Kidney (tissue), 14 donors: ENCODE data around the gene BCLAF3. TPM values are rescaled to one million over a fixed set of nuclear protein-coding genes. Genes with fewer than 3 reads are reported as not detected.

Experiments used
- DNase-seq, 5 donors: peaks; one replicate each; pipeline ENCODE4 v3.0.0-alpha.2; 2013 to 2020
- FAIRE-seq: peaks from 2 replicates; lab custom pipeline; 2012; peaks lifted over from hg19 to GRCh38; lab: Jason Lieb, UNC
- H3K27ac ChIP-seq, 2 donors: one replicate each; pipeline ENCODE4 v1.7.0; 2013; ENCODE audit warnings: low read depth in 2 of 2, low read length in 2 of 2, inconsistent platforms in 1 of 2
- H3K27me3 ChIP-seq: one replicate; pipeline ENCODE4 v1.7.1; 2013; ENCODE audit warnings: low read length, inconsistent platforms; ENCODE audit not compliant: control insufficient read depth, insufficient read depth
- H3K36me3 ChIP-seq, 3 donors: one replicate each; pipeline versions ENCODE4 v1.7.0 to v1.7.1; 2013; ENCODE audit warnings: low read length in 3 of 3, control low read depth in 1 of 3, inconsistent platforms in 1 of 3; ENCODE audit not compliant: insufficient read depth in 3 of 3, control insufficient read depth in 2 of 3
- H3K4me1 ChIP-seq, 3 donors: one replicate each; pipeline versions ENCODE4 v1.7.0 to v1.7.1; 2013; ENCODE audit warnings: low read length in 3 of 3, inconsistent platforms in 1 of 3, low read depth in 1 of 3; ENCODE audit not compliant: control insufficient read depth in 2 of 3, insufficient read depth in 2 of 3
- H3K4me3 ChIP-seq, 3 donors: one replicate each; pipeline versions ENCODE4 v1.7.0 to v1.8.1; 2013; ENCODE audit warnings: low read length in 3 of 3, control low read depth in 1 of 3, inconsistent platforms in 1 of 3
- H3K9ac ChIP-seq, 3 donors: one replicate each; pipeline versions ENCODE4 v1.7.0 to v1.7.1; 2013; ENCODE audit warnings: low read length in 3 of 3, control low read depth in 1 of 3, inconsistent platforms in 1 of 3
- H3K9me3 ChIP-seq, 3 donors: one replicate each; pipeline versions ENCODE4 v1.7.0 to v1.7.1; 2013; ENCODE audit warnings: low read length in 3 of 3, control low read depth in 1 of 3, inconsistent platforms in 1 of 3; ENCODE audit not compliant: control insufficient read depth in 2 of 3, insufficient read depth in 1 of 3
- intact Hi-C: fragments of 100-400 bp; cut with DNase I; formaldehyde crosslinking; loops from one replicate; pipeline ENCODE4 v1.11.1; 2022
- polyA plus RNA-seq: library from polyadenylated mRNA; stranded (reverse); fragments of 350-450 nt; fragmentation: Illumina TruSeq; extraction: RNeasy Lipid Tissue Mini Kit (QIAGEN cat#74804); gene quantifications from one replicate; pipeline ENCODE4 v1.2.3, GENCODE V29; 2014; ENCODE audit warnings: low read depth, low replicate concordance; ENCODE audit not compliant: insufficient read depth
- total RNA-seq: library from RNA; stranded (reverse); fragmentation: NEBNext Ultra II Directional; extraction: Animal tissue kit (Norgen Biotek cat#: 25700); gene quantifications from one replicate; pipeline ENCODE4 v1.2.1, GENCODE V29; 2021
- TF ChIP-seq, protein P1 (sequence below): IDR thresholded peaks from 3 replicates; pipeline ENCODE4 v1.5.1; 2012; ENCODE audit warnings: mild to moderate bottlenecking, moderate library complexity, borderline replicate concordance; ENCODE audit not compliant: insufficient read depth; ENCODE audit errors: extremely low read depth
- donor health status: control.
- donor health status: control.
- donor health status: control.
- donor health status: control.
- donor health status: control.
- donor health status: DM: yes; HTN: yes; CAD: no.
- donor health status: Normal renal cell carcinoma (clear cell type).

The BCLAF3 gene
- total and polyA plus RNA-seq, 2 donors from 2014 or later: 3.1 to 17.2 TPM

DNA sequence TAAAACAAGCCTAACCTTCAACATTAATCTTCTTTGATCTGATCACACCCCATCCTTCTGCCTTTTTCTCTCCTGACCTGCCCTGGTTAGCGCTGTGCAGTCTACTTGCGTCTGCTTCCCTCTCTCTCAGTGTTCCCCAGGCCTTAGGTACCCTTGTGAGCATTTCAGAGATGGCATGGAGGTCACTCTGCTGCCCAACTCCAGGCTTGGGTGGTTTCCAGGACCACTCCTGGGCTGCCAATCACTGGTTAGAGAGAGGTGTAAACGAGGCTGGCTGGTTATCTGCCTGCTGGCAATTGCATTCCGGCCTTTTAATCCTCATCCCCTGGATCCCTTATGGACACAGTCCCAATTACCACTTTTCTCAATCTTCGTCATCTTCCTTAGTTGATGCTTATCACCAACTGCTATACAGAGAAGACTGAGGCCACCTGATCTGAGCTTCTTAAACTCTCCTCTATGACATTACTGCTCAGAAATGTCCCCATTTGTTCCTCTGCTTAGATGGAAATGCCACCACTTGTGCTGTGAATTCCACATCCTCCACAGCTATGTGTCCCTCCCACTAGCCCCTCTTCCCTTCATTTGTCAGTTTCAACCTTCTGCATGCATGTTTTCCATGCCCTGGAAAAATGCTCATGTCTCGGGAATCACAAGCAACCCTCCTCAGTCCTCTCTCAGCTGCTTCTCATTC lies 29.0 kb upstream of the BCLAF3 start:
- Histone ChIP-seq H3K4me3 (no peak overlapping the region), H3K36me3 (no peaks in the 10 kb centered on the region), H3K27ac (no peak overlapping the region), H3K9ac (no peak overlapping the region), H3K27me3 (peaks cover 17% of the 10 kb centered on the region), H3K4me1 (no peaks in the 10 kb centered on the region), H3K9me3 (no peaks in the 10 kb centered on the region)
- no peak for FAIRE-seq
- TF ChIP-seq, protein P1, sequence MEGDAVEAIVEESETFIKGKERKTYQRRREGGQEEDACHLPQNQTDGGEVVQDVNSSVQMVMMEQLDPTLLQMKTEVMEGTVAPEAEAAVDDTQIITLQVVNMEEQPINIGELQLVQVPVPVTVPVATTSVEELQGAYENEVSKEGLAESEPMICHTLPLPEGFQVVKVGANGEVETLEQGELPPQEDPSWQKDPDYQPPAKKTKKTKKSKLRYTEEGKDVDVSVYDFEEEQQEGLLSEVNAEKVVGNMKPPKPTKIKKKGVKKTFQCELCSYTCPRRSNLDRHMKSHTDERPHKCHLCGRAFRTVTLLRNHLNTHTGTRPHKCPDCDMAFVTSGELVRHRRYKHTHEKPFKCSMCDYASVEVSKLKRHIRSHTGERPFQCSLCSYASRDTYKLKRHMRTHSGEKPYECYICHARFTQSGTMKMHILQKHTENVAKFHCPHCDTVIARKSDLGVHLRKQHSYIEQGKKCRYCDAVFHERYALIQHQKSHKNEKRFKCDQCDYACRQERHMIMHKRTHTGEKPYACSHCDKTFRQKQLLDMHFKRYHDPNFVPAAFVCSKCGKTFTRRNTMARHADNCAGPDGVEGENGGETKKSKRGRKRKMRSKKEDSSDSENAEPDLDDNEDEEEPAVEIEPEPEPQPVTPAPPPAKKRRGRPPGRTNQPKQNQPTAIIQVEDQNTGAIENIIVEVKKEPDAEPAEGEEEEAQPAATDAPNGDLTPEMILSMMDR: no peak
- no peak for DNase-seq
- intact Hi-C loops: no loop called here

DNA sequence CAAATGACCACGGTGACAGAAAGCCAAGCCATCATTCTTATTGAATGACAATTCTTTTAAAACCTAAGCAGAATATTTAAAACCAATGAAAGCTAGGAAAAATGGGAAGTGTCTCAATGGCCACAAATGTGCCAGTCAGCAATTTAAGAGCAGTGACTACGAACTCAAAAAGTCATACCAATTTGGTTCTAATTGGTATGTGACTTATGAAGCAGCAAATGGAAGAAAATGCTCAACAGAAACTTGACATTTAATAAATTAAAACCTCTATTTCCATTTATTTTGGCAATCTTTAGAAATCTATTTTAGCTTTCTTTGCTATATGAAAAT lies 25.7 kb upstream of the BCLAF3 start:
- H3K27ac ChIP-seq: no peak overlapping the region
- TF ChIP-seq, protein P1: no peak
- no peak overlapping the region for H3K9ac ChIP-seq
- no peaks in the 10 kb centered on the region for H3K4me1 ChIP-seq
- intact Hi-C loops: no loop called here
- H3K27me3 ChIP-seq: peaks cover 3% of the 10 kb centered on the region
- H3K9me3 ChIP-seq: no peaks in the 10 kb centered on the region
- FAIRE-seq (no peak), DNase-seq (no peak)
- H3K36me3 ChIP-seq: no peaks in the 10 kb centered on the region
- H3K4me3 ChIP-seq: no peak overlapping the region

DNA sequence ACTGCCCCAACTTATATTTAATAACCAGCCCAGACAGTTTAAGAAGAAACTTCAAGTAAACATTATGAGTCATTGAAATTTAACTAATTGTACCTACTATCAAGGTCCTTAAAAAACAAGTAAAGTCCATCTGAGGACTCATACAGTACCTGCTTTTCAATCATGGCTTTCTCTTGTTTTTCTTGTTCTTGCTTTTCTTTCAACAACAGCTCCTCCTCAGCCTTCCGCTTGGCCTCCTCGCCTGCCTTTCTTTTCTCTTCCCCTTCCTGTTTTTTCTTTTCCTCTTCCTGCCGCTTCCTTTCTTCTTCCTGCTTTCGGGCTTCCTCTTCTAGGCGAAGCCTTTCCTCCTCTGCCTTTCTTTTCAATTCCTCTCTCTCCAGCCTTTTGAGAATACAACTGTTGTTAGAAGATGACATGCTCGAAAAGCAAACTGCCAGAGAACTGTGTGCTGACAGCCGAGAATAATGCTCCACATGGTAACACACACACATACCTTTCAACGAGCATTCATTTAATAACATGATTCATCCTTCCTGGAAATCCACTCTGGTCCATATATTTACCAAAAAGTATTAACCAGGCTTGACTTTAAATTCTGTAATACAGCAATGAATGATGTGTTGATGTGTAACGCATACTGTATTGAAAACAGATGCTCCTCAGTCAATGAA lies 25.2 kb upstream of the BCLAF3 start:
- FAIRE-seq: no peak
- intact Hi-C loops: no loop called here
- TF ChIP-seq, protein P1: no peak
- no peak overlapping the region for H3K9ac ChIP-seq
- H3K9me3 ChIP-seq: no peaks in the 10 kb centered on the region
- no peaks in the 10 kb centered on the region for H3K27me3 ChIP-seq
- no peaks in the 10 kb centered on the region for H3K4me1 ChIP-seq
- no peaks in the 10 kb centered on the region for H3K36me3 ChIP-seq
- no peak overlapping the region for H3K4me3 ChIP-seq
- DNase-seq: no peak
- no peak overlapping the region for H3K27ac ChIP-seq
